ENCODE measurements around the gene TMEM14A.
"Not testable (repeated sequence)": the region's sequence is repeated elsewhere in the genome, so short reads cannot be mapped to it uniquely, and the experiment has no call there.

TMEM14A gene

DNA sequence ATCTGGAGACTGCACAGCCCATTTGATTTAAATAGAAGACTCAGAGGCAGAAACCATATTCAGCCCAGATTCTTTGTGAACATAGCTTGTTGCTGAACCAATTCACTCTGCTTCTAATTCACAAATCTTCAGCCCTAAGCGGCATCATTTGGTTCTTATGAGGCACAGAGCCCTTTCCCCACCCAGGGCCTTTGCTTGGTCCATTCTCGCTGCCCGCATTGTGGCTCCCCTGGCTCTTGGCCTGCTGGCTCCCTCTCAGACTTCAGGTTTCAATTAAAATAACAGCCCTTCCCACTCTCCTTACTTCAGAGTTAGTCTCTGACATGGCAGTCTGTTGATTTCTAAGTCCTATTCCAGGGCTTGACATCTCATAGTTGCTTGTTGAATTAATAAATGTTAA is 9.4 kb upstream of the TMEM14A start:
- no peak for DNase-seq

DNA sequence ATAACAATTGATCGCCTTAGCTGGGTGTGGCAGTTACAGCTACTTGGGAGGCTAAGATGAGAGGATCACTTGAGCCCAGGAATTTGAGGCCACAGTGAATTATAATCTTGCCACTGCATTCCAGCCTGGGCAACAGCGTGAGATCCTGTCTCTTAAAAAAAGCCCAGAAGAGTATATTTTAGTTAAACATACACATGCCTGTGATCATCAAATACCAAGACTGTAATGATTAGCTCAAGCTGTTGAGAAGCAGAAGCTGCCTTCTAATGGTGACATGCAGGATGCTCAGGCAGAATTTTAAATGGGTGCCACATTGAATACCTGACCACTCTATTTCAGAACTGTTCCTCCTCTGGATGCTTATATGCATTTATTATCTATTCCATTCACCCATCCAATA is 8.9 kb upstream of the TMEM14A start:
- no peak for DNase-seq

DNA sequence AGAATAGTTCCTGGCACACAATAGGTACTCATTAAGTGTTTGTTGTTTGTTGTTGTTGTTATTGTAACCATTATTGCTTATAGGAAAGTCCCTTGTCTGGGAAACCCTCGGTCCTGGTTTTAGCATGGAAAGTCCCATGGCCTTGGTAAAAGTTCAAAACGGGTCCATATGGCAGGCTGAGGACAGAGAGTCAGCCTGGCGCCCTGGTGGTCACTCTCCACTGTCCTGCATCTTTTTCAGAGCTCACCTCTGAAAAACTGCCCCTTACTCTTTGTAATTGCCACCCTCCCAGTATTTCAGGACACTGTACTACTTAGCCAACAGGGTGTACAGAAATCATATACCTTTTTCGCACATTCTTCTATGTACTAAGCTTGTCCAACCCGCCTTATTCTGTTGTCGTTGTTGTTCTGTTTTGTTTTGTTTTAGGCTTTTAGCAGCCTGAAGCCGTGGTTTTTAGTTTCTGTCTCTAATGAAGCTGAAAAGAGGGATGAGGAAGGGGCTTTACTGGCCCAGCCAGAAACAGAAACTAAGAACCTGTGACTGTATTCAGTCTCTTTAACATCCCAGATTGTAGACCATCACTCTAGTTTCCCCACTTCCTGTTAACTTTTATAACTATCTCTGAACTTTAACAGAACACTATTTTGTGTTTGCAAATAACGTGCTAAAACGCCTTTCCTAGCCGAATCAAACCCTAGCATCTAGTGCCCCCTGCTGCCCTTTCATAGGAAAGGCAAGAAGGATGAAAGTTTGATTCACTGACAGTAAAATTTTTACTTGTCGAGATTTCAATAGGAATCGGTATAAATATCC is 7.6 kb upstream of the TMEM14A start:
- peak; percentile 24 to 56 for DNase-seq

DNA sequence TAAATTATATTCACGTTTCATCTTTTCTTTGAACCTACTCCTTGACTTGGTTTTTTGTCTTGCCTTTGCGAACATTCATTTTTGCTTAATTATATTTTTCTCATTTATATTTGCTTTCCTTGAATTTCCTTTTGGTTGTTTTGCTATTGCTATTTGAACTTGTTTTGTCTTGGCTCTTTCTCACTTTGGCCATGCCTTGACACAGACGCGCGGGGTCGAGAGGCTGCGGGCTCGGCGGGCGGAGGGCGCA is 7.1 kb upstream of the TMEM14A start:
- no peak for DNase-seq

DNA sequence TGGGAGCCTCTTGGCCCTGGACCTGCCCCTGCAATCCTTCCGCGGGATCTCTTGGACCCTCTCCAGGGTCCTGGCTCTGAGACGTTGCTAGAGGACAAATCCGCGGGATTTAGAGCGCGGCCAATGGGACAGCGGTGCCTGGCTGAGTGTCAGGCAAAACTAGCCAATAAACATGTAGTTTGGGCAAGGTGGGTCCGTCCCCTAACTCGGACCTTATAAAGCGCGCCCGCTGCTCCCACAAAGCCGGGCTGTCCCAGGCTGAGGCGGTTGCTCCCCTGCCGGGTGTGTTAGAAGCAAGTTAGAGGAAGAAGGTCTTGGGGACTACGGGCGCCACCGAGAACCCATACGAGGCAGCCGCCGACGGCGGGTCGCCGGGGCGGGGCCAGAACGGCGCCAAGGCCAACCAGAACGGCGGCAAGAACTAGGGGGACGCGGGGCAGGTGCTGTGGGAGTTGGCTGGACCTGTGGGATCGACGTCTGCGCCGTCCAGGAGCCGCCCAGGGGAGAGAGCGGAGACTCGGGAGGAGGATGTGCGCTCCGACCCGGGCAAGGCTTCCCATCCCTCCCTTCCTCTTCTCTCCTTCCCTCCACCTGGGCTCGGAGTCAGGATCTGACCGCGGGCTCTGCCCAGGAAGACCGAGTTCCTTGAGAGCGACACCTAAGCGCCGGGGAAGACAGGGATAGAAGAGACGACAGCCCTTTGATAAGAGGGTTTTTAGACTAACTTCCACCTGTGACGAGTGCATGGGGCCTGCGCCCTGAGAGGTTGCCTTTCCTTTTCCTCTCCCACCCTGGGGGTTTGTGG is 6.5 kb upstream of the TMEM14A start:
- peak; percentile 93 to 95 for DNase-seq

DNA sequence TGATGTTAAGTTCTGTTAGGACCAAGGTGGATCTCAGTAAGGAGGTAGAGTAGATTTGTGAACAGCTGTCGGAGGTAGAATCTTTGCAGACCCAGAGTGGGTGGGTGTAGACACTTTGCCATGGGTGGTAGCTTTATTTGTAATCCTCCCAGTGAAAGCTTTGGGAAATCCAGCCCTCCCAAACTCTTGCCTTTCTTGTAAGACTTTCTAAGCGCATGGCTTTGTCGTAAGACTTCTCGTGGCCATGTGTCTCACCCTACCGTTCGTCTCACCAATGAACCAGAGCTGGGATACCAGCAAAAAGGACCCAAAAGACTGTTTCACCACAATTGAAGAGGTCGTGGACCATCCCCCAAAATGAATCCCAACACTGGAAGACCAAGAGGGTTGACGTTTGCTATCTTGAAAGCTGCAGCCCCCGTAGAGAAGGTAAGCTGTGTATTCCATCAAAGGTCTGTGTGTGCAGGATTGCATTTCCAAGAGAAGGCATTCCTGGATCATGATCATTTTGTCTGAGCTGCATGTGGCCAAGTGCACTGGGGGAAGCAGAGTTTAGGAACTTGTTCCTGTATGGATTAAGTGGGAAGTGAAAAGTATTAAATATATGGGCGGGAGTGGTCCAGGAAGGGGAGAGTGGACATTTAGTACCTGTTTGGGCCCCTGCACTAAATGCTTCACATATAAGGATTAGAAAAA is 5.8 kb upstream of the TMEM14A start:
- DNase-seq, result no peak

DNA sequence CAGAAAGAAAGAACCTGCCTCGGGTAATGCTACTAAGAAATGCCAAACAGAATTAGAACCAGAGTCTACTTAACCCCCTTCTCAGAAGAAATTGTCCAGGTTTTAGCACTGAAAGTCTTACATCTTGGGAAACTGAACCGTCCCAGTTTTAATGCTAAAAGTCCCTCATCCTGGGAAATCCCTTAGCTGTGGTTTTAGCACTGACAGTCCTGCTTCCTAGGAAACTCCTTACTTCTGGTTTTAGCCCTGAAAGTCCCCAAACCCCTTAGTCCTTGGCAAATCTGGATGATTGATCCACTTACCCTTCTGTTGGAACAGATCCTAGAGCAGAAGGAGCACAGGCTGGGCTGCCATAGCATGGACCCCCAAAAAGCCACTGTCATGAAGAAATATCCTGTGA is 4.8 kb upstream of the TMEM14A start:
- DNase-seq, result no peak

DNA sequence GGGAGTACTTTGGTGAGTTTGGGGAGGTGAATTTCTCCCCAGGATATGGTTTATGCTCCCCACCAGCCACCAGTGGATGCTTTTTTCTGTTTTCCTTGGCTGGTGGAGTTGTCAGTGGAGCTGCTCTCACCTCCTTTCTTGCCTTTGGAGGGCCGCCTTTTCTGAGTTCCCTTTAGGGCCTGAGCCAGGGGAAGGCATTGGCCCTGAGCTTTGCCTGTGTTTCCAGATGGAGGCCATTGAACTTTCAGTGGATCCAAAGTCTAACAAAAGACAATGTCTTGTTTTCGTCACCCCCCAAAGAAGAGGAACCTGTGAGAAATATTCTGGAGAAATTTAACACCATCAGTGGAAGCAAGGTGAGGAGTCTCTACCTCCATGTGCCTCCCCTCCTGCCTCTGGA is 4.4 kb upstream of the TMEM14A start:
- DNase-seq, result no peak

DNA sequence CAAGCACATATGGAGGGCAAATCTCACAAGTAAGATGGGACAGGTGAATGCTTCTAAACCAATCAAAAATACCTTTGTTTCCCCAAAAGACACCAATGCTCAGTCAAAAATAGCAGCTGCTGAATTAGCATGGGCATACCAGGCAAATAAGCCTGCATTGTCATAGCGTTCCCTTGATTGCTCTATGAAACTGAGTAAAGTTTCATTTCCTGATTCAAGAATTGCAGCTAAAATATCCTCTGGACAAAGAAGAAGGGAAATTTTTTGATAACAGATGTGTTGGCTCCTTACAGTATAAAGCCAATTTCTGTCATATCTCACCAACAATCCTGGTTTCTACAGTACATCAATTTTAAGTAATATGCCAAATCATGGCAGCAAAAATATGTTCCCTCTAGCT is 3.3 kb upstream of the TMEM14A start:
- DNase-seq, result no peak

DNA sequence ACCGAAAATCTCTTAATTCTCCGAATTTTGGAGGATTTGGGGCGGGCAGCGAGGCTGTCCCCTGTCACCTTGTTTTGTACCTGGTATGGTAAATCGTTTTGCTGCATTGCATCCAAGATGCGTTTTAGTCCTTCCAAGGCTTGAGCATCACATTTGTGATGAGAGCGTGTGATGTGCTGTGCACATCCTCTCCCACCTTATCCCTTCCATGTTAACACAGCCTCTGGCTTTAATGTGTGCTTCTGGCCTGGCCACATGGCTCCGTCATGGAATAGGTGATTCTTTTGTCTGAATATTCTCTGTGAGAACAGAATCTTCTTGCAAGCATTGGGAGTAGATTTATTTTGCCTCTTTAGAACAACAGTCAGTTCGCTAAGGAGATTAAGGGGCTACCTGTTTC is 763 bp downstream of the TMEM14A start:
- no peak for DNase-seq

DNA sequence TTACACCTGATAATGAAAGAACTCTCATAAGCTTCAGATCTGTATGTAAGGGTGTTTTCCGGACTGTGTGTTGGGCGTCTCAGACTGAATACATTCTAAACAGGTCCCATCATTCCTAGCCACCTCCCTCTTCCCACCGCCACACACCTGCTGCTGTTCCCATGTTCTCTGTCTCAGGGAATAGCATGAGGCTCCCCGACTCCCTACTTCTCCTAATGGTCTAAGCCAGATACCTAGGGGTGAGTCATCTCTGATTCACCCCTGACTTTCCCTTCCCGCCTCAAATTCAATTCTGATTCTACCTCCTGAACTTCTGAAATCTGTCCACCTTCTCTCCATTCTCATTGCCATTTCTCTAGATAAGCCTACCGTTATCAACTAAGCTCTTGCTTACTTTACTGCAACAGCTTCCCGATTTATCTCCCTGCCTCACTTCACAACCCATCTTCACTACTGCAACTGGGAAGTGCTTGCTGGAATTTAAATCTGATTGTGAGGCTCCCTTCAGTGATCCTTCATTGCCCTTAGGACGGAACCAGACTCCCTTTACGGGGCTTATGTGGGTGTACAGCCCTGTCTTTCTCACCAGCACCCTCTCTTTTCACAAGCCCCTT is 1.6 kb downstream of the TMEM14A start:
- DNase-seq, result no peak

DNA sequence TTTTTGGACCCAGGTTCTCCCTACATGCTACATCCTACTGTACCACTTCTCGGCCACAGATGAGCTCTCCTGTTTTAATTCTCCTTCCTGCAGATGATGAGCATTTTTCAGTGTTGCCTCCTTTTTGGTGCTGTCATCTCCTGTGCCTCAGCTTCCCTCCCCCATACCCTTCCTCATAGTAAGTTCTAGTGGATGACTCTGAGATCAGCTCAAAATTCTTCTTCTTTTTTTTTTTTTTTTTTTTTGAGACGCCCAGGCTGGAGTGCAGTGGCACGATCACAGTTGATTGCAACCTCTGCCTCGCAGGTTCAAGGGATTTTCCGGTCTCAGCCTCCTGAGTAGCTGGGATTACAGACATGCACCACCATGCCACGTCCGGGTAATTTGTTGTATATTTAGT is 3.8 kb downstream of the TMEM14A start:
- DNase-seq, result no peak

DNA sequence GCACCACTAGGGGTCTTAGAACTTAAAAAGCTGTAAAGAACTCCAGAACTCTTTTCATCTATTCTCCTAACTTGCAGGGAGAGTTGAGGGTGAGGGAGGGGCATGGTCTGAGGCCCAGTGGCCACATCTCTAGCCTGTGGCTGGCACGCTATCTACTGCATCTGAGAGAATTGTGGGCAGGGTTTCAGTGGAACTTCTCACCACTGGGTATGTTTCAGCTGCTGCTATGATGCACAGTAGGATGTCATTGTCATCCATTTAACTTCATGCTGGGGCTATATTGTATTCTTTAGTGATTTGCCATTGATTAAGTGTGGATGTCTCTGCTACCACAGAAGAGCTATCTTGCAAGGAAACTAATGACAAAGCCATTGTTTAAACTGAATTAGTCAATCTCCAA is 4.5 kb downstream of the TMEM14A start:
- DNase-seq, result no peak

DNA sequence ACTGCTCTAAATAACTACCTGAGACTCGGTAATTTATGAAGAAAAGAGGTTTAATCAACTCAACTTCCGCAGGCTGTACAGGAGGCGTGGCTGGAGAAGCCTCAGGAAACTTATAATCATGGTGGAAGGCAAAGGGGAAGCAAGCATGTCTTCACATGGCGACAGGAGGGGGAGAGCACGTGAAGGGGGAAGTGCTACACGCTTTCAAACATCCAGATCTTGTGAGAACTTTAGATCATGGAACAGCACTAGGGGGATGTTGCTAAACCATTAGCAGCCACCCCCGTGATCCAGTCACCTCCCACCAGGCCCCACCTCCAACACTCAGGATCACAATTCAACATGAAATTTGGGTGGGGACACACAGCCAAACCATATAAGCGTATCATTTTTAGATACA is 5.7 kb downstream of the TMEM14A start:
- not testable (repeated sequence) for DNase-seq

DNA sequence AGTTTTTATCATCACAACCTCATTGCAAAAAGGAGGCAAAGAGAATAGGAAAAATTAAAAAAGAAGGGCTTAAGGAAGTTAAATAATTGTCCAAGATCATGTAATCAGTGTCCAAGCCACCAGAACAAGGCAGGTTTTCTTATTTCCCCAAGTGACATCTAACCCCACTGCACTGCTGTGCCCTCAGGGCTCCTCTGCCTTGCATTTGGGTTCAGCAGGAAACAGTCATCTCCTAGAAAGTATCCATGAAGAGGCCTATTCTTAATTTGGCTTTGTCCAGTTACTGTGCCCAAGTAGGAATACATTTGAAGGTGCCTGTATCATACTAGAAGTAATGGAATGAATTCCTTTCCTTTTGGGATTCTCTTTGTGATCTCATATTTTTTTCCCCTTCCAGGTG is 10.5 kb downstream of the TMEM14A start:
- no peak for DNase-seq

DNA sequence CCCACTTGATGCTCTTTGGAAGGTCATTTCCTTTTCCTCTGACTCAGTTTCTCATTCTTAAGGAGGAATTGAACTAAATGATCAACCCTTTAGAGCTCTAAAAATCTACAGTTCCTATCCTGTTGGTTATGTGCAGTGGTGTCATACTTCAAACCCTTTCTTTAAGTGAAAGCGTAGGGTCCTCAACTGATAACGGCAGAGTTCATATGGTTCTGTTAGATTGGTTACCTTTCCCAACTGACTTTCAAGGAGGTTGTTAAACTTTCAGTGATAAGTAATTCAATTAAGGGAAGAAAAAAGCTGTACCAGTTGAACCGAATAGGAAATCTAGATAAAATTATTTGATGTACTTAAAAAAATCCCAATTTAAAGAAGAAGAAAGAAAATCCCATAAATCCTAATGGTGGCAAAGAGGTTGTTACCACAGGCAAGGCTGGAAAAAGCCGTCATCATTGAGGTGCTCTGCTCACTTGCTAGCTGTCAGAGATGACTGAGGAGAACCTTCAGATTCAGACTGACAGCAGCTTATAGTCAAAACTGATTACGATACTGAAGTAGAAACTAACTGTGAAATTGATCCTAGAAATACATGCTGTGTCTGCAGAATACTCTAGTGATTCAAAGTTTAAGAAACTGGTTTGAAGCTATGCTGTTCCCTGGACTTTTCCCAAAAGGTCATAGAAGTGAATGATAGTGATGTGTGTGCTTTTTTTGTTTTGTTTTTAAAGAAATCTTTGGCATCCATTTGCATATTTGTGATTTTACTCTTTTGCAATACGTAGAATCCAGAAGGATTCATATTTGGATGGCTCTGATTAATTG is 16.2 kb downstream of the TMEM14A start:
- DNase-seq, result no peak

DNA sequence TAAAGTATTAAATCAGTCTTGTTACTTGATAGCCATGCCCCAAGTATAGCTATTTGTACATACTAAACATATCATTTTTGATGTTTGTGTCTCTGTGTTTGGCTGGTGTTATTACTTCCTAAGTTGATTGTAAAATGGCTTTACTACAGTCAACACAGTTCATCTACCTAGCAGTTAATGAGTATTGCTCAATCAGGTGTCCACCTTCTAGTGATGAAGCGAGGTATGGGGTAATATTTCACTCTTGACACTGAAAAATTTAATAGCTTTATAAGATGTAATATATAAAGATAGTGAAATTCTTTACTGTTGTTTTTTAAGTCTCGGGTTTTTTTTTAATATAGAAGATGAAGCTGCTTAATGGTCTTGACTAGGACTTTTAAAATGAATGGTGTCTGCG is 18.9 kb downstream of the TMEM14A start:
- DNase-seq, result no peak

DNA sequence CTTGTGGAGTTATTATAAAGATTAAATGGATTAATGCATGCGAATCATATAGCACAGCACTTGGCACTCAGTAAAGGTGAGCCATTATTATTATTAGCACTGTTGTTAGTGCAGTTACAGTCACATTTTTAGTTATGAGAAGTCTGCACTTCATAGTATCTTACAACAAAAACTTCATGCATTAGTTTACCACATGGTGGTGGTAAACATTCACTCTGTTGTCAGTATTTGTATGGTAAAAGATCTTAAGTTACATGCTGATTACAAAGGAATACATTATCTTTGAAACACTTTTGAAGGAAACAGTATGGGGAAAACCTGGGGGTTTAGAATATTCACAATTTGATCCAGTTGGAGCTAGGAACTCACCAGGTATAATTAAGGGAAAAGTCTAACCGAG is 20.8 kb downstream of the TMEM14A start:
- no peak for DNase-seq

DNA sequence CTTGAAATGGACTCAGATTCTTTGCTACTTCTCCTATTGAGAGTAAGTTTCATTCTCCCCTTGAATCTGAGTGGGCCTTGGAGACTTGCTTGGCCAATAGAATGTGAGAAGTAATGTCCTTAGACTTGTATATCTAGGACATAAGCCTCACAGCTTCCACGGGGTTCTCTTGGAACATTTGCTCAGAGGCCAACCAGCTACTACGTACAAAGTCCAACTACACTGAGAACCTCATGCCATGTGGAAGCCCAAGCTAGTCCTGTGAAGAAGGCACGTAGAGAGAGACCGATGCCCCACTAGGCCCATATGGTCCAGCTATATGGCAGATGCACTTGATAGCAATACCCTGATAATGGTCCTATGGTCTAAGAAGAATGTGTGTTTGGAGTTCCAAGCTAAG is 22.9 kb downstream of the TMEM14A start:
- no peak for DNase-seq

DNA sequence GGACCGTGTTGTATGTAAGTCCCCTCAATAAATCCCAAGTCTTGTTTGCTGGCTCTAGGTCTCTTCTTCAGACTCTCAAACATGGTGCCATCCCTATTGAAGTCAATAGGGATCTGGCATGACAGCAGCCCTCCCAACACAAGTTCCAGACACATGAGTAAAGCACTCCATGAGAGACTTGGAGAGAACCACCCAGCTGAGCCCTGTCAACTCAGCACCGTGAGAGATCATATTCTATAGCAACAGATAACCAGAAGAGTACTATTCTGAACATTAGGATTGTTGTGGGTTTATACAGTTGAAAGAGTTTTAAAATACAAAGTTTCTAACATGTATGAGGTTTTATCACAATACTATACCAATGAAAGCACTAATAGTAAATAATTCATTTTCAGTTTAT is 23.5 kb downstream of the TMEM14A start:
- DNase-seq, result no peak

DNA sequence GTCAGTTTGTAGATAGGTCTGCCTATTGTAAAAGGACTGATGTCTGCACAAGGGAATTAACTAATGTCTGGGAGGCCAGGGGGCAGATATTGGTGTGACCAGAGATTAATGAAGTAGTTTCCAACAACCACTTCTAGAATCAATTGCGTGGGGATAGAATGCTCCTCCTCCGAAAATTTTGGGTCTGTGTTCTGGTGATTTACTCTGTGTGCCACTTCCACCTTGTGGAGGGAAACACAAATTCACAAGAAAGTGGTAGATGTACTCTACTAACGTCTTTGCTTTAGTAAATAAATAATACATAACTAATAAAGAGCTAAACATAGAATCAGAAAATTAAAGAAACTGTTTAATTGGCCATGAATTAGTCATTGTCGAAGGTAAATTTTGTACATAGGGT is 25.5 kb downstream of the TMEM14A start:
- no peak for DNase-seq

DNA sequence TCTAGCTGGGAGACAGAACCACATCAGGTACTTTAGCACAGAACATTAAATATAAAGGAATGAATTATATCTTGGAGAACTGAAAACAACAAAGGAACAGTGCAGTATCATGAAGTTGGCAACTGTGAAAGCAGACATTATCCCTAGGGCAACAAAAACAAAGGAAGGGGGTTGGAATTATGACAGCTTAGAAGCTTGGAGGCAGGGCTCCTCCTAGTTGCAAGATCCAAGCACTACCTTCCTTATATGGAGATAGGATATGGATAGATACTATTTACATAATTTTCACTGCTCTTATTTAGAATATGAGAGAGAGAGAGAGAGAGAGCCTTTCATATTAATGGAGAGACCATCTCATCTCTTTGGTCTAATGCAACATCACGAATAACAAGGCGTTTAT is 27.0 kb downstream of the TMEM14A start:
- no peak for DNase-seq

DNA sequence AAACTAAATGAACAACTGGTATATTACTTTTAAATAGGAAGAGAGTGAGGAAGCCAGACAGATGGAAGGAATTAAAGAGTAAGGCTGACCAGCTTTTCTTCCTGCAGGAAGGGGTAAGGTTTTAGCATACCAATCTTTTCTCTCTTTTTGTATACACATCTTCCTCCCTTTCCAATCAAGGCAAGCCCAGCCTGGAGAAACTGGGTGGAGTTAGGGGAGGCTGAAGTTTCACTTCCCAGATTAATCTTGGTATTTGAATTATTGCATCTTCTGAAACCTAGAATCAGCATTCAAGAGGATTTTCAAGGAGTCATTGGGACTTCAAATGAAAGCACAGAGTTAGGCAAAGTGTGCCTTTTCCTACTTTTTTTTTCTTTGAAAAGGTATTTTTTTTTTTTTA is 33.1 kb downstream of the TMEM14A start:
- no peak for DNase-seq
